NOMO-1 (cell line): ENCODE measurements around the gene SS18L1.

ENCODE experiments used
- DNase-seq, 2 experiments: peaks; one replicate each; lab custom pipeline; 2025; ENCODE audit not compliant: unreplicated experiment in 2 of 2; lab: John Stamatoyannopoulos, UW

Gene SS18L1

GRCh38 chr20:62191781-62192559 lies 48.4 kb downstream of the SS18L1 start:
- no peak for DNase-seq

- no peak for DNase-seq
Measured at GRCh38 chr20:62192635-62193034, 49.1 kb downstream of the SS18L1 start.

DNA sequence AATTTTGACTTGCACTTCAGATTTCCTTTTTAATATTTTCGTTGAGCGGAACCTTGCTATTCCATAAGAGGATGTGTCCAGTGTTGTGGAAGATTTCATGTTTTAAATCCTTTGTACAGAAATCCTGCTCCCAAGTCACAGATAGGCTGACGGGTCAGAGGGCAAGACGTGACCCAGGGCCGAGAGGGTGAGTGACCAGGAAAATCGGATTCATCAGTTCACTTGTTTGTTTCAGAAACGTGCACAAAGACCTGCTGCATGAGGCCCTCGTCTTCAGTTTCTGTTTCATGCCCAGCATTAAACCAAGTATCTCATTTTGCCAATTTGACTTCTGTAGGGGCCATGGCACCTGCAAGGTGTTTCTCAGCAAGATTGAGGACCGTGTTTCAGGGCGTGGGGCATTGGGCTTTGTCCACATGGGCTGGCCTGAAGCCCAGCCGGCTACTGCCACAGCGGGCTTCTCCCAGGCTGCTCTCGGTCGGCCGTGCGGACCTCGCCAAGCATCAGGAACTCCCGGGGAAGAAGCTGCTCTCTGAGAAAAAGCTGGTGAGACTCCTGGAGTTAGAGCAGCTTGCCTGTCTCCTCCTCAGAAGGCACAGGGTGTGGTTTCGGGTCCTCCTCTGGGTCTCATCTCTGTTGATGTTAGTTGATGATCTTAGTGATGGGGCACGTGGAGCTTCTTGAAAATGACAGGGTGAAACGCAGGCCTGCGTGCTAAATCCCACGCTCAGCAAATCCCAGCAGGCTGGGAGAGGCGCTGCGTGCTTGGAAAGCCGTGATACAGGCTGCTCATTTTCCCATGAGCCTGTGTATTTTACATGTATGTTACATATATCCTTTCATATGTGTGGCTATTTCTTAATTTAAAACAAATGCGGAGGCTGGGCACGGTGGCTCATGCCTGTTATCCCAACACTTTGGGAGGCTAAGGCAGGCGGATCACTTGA lies 49.8 kb downstream of the SS18L1 start:
- no peak for DNase-seq

DNA sequence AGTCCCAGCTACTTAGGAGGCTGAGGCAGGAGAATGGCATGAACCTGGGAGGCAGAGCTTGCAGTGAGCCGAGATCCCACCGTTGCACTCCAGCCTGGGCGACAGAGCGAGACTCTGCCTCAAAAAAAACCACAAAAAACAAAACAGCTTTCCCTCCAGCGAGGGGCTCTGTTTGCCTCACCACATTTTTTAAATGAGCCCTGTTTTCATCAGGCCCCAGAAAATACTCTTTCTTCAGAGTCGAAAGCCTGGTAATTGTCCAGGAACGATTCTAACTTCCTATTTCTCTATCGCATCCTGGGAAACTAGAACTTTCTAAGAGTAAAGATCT lies 51.5 kb downstream of the SS18L1 start:
- no peak for DNase-seq

GRCh38 chr20:62195736-62196135 lies 52.2 kb downstream of the SS18L1 start:
- DNase-seq: no peak

GRCh38 chr20:62196286-62196685 lies 52.7 kb downstream of the SS18L1 start:
- no peak for DNase-seq

- DNase-seq: no peak
Measured at GRCh38 chr20:62197311-62197710, 53.7 kb downstream of the SS18L1 start.

DNA sequence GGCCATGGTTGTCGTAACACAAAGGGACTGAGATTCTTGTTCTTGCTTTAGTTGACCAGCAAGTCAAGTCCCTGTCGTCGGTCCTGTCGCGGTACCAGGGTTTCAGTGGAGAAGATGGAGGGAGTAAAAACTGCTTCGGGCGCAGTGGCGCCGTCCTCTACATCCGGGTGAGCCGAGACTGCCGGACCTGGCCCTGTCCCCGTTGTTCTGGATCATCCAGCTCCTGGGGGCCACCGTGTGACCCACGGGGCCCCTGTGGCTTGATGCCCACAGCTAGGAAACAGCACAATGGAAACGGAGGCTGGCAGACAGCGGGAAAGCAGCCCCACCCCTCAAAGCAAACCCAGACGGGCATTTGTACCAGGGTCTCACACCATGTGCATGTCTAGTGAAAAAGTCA lies 54.2 kb downstream of the SS18L1 start:
- DNase-seq: no peak

DNA sequence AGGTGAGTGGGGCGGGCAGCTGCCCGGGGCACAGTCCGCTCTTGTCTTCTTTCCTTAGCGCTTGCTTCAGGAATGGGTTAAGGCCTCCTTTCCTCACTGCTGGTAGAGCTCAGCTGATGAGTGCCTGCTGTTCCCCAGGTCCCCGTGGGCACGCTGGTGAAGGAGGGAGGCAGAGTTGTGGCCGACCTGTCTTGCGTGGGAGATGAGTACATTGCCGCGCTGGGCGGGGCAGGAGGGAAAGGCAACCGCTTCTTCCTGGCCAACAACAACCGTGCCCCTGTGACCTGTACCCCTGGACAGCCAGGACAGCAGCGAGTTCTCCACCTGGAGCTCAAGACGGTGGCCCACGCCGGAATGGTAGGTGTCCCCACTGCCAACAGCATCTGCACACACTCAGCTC lies 54.9 kb downstream of the SS18L1 start:
- DNase-seq: no peak

GRCh38 chr20:62198931-62199330 lies 55.4 kb downstream of the SS18L1 start:
- DNase-seq: no peak

DNA sequence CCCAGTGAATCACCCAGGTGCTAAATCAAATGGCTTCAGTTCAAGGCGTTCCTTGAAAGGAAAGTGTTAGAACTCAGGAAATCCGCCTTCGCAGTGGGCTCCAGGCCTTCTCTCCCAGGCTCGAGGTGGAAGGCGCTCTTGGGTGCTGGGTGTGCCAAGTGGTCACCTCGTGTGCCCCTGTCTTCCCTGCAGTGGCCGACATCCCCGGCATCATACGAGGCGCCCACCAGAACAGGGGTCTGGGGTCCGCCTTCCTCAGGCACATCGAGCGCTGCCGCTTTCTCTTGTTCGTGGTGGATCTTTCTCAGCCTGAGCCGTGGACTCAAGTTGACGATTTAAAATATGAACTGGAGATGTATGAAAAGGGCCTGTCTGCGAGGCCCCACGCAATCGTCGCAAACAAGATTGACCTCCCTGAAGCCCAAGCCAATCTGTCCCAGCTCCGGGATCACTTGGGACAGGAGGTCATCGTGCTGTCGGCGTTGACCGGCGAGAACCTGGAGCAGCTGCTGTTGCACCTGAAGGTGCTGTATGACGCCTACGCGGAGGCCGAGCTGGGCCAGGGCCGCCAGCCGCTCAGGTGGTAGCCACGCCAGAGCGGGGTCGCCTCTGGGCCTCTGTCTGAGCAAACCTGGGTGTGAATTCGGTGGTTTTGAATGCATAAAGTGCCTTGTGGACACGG lies 57.1 kb downstream of the SS18L1 start:
- no peak for DNase-seq

GRCh38 chr20:62201173-62202082 lies 57.9 kb downstream of the SS18L1 start:
- no peak for DNase-seq

- no peak for DNase-seq
Measured at GRCh38 chr20:62202083-62202395, 58.5 kb downstream of the SS18L1 start.

- DNase-seq: no peak
Measured at GRCh38 chr20:62202676-62203377, 59.3 kb downstream of the SS18L1 start.

DNA sequence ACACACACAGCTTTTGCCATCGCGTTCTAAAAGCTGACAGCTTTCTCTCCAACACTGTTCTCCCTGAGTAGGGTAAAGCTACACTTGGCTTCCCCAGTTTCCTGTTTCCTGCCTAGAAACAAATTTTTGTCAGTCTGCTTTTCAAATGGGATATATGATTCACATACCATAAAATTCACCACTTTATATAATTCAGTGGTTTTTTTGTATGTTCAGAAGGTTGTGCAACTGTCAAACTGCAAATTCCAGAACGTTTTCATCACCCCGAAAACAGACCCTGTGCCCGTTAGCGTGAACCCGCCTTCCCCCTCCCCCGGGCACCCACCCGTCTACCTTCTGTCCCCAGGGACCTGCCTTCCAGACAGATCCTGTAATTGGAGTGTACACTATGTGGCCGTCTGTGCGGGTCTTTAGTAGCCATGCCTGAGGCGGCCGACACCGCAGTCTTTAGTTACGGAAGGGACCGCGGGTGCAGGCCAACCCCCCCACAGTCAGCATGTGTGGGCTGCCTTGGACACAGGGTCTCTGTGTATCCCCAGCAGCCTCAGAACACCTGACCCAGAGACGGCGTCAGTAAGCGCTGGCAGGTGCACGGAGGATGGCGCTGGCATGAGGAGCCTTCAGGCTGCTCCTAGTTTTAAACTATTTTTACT lies 59.9 kb downstream of the SS18L1 start:
- no peak for DNase-seq

GRCh38 chr20:62205618-62206387 lies 62.2 kb downstream of the SS18L1 start:
- no peak for DNase-seq

DNA sequence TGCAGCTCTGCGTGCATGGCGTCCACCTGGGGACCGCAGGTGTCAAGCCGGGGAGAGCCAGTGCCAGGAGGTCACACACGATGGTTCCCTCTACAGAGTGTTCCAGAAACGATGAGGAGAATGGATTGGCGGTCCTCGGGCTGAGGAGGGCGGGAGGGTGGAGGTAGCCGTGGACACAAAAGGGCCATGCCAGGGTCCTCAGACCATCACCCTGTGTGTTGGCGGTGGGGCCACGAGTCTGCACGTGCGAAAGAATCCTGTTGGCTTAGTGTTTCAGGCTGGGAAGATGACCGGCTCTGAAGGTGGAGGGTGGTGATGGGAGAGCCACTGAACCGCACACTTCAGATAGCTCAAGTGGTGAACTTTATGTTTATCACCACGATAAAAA lies 62.8 kb downstream of the SS18L1 start:
- no peak for DNase-seq

- no peak for DNase-seq
Measured at GRCh38 chr20:62208061-62208794, 64.7 kb downstream of the SS18L1 start.
